Measurements from ENCODE around the gene IFITM2. TPM values are rescaled to one million over a fixed set of nuclear protein-coding genes. Genes with fewer than 3 reads are reported as not detected.

IFITM2 gene
- total and polyA plus RNA-seq, 2 experiments from 2014 or later: 91.2 to 857 TPM

GRCh38 chr11:293271-293851, 14.3 kb upstream of the IFITM2 start:
- H4K20me1 ChIP-seq (replicated peaks; ENCODE audit: insufficient read depth): no peaks in the 10 kb centered on the region
- peaks cover 11% of the 10 kb centered on the region; the same call in 2 of the 3 replicates for H3K36me3 Mint-ChIP-seq (ENCODE audit: low read depth)
- H3K4me1 ChIP-seq (ENCODE audit: insufficient read depth): no peaks in the 10 kb centered on the region; the same call in 1 of the 2 replicates
- no peak overlapping the region for H2AFZ ChIP-seq
- H3K9me3 Mint-ChIP-seq: no peaks in the 10 kb centered on the region
- H3K4me2 ChIP-seq: no peak overlapping the region
- TF ChIP-seq NANOG (IDR thresholded peaks at IDR 0.05; ENCODE audit: borderline replicate concordance) (no peak), EZH2 (IDR thresholded peaks at IDR 0.05; ENCODE audit: low read depth, unreplicated experiment) (no peak), ZNF114 (CRISPR knock-in tag; IDR thresholded peaks at IDR 0.05) (no peak), JUNB (IDR thresholded peaks at IDR 0.05; ENCODE audit: unreplicated experiment) (no peak), CREB1 (CRISPR knock-in tag; IDR thresholded peaks at IDR 0.05; ENCODE audit: low read depth) (no peak), POLR2AphosphoS5 (IDR thresholded peaks at IDR 0.05; ENCODE audit: low read depth) (no peak), STAT1 (IDR thresholded peaks at IDR 0.05; ENCODE audit: unreplicated experiment) (no peak), ETS1 (IDR thresholded peaks at IDR 0.05) (no peak)
- TF ChIP-seq, protein P1, sequence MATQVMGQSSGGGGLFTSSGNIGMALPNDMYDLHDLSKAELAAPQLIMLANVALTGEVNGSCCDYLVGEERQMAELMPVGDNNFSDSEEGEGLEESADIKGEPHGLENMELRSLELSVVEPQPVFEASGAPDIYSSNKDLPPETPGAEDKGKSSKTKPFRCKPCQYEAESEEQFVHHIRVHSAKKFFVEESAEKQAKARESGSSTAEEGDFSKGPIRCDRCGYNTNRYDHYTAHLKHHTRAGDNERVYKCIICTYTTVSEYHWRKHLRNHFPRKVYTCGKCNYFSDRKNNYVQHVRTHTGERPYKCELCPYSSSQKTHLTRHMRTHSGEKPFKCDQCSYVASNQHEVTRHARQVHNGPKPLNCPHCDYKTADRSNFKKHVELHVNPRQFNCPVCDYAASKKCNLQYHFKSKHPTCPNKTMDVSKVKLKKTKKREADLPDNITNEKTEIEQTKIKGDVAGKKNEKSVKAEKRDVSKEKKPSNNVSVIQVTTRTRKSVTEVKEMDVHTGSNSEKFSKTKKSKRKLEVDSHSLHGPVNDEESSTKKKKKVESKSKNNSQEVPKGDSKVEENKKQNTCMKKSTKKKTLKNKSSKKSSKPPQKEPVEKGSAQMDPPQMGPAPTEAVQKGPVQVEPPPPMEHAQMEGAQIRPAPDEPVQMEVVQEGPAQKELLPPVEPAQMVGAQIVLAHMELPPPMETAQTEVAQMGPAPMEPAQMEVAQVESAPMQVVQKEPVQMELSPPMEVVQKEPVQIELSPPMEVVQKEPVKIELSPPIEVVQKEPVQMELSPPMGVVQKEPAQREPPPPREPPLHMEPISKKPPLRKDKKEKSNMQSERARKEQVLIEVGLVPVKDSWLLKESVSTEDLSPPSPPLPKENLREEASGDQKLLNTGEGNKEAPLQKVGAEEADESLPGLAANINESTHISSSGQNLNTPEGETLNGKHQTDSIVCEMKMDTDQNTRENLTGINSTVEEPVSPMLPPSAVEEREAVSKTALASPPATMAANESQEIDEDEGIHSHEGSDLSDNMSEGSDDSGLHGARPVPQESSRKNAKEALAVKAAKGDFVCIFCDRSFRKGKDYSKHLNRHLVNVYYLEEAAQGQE (IDR thresholded peaks at IDR 0.05; ENCODE audit: unreplicated experiment): no peak
- TF ChIP-seq, protein P2, sequence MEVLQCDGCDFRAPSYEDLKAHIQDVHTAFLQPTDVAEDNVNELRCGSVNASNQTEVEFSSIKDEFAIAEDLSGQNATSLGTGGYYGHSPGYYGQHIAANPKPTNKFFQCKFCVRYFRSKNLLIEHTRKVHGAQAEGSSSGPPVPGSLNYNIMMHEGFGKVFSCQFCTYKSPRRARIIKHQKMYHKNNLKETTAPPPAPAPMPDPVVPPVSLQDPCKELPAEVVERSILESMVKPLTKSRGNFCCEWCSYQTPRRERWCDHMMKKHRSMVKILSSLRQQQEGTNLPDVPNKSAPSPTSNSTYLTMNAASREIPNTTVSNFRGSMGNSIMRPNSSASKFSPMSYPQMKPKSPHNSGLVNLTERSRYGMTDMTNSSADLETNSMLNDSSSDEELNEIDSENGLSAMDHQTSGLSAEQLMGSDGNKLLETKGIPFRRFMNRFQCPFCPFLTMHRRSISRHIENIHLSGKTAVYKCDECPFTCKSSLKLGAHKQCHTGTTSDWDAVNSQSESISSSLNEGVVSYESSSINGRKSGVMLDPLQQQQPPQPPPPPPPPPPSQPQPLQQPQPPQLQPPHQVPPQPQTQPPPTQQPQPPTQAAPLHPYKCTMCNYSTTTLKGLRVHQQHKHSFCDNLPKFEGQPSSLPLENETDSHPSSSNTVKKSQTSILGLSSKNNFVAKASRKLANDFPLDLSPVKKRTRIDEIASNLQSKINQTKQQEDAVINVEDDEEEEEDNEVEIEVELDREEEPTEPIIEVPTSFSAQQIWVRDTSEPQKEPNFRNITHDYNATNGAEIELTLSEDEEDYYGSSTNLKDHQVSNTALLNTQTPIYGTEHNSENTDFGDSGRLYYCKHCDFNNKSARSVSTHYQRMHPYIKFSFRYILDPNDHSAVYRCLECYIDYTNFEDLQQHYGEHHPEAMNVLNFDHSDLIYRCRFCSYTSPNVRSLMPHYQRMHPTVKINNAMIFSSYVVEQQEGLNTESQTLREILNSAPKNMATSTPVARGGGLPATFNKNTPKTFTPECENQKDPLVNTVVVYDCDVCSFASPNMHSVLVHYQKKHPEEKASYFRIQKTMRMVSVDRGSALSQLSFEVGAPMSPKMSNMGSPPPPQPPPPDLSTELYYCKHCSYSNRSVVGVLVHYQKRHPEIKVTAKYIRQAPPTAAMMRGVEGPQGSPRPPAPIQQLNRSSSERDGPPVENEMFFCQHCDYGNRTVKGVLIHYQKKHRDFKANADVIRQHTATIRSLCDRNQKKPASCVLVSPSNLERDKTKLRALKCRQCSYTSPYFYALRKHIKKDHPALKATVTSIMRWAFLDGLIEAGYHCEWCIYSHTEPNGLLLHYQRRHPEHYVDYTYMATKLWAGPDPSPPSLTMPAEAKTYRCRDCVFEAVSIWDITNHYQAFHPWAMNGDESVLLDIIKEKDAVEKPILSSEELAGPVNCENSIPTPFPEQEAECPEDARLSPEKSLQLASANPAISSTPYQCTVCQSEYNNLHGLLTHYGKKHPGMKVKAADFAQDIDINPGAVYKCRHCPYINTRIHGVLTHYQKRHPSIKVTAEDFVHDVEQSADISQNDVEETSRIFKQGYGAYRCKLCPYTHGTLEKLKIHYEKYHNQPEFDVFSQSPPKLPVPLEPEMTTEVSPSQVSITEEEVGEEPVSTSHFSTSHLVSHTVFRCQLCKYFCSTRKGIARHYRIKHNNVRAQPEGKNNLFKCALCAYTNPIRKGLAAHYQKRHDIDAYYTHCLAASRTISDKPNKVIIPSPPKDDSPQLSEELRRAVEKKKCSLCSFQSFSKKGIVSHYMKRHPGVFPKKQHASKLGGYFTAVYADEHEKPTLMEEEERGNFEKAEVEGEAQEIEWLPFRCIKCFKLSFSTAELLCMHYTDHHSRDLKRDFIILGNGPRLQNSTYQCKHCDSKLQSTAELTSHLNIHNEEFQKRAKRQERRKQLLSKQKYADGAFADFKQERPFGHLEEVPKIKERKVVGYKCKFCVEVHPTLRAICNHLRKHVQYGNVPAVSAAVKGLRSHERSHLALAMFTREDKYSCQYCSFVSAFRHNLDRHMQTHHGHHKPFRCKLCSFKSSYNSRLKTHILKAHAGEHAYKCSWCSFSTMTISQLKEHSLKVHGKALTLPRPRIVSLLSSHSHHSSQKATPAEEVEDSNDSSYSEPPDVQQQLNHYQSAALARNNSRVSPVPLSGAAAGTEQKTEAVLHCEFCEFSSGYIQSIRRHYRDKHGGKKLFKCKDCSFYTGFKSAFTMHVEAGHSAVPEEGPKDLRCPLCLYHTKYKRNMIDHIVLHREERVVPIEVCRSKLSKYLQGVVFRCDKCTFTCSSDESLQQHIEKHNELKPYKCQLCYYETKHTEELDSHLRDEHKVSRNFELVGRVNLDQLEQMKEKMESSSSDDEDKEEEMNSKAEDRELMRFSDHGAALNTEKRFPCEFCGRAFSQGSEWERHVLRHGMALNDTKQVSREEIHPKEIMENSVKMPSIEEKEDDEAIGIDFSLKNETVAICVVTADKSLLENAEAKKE (CRISPR knock-in tag; IDR thresholded peaks at IDR 0.05): no peak
- peaks cover 19% of the 10 kb centered on the region for H3K4me1 Mint-ChIP-seq
- H3K4me3 Mint-ChIP-seq: no peak overlapping the region
- no peak for DNase-seq (ENCODE audit: low spot score)
- H3K27me3 Mint-ChIP-seq (ENCODE audit: insufficient read depth, low read depth, poor library complexity): peaks cover 9% of the 10 kb centered on the region
- no peak overlapping the region for H3K4me3 ChIP-seq
- H3K9me2 ChIP-seq (ENCODE audit: insufficient read depth): no peaks in the 10 kb centered on the region
- peaks cover 4% of the 10 kb centered on the region for H3K27me3 ChIP-seq (ENCODE audit: insufficient read depth)
- H3F3A ChIP-seq (replicated peaks; ENCODE audit: low read depth): no peaks in the 10 kb centered on the region; the same call in 1 of the 2 replicates
- ATAC-seq: no peak
- H3K27ac ChIP-seq (ENCODE audit: low read depth): no peak overlapping the region
- no peak overlapping the region for H3K27ac Mint-ChIP-seq
- H3K36me3 ChIP-seq (ENCODE audit: insufficient read depth): no peaks in the 10 kb centered on the region
- H3K79me2 ChIP-seq (replicated peaks; ENCODE audit: insufficient read depth): no peaks in the 10 kb centered on the region
